NCI-H128 (cell line): ENCODE results near the gene ENTPD2.

Experiments used
- DNase-seq: peaks from one replicate; lab custom pipeline; 2025; ENCODE audit not compliant: unreplicated experiment; lab: John Stamatoyannopoulos, UW

The ENTPD2 gene

DNA sequence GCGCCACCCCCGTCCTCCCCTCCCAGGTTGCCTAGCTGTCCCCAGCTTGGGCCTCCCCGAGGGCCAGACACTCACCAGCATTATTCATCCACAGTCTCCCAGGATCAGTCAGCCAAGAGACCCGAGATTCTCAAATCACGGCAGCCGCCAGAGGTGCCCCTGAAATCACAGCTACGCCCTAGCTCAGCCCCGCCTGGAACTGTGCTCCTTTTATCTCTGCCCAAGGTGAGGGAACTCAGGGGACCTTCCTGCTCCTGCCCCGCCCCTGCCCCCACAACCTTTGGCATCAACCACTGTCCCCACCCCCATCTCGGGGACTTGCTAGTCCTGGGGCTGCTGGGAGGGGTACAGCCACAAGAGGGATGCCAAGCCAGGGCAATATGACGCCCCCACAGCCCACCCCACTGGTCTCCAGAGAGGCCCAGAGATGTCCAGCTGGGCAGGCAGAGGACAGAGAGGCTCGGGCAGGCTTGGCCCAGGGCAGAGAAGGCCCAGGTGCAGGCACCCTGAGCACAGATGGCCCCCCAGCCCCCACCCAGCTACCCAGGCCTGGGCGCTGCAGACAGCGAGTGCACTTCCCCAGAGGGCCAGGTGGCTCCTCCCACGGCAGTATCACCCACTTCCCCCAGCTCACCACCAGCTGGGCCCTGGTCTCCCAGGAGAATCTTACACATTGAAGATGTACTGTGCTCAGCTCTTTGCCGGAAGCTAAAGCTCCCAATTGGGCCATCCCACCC is 21.8 kb downstream of the ENTPD2 start, which contains the start of gene FUT7:
TSS of gene FUT7 (minus strand) at position 185 of the 737 bp plus-strand sequence. CDS start at position 88, 97 bp downstream.
- DNase-seq, result no peak

DNA sequence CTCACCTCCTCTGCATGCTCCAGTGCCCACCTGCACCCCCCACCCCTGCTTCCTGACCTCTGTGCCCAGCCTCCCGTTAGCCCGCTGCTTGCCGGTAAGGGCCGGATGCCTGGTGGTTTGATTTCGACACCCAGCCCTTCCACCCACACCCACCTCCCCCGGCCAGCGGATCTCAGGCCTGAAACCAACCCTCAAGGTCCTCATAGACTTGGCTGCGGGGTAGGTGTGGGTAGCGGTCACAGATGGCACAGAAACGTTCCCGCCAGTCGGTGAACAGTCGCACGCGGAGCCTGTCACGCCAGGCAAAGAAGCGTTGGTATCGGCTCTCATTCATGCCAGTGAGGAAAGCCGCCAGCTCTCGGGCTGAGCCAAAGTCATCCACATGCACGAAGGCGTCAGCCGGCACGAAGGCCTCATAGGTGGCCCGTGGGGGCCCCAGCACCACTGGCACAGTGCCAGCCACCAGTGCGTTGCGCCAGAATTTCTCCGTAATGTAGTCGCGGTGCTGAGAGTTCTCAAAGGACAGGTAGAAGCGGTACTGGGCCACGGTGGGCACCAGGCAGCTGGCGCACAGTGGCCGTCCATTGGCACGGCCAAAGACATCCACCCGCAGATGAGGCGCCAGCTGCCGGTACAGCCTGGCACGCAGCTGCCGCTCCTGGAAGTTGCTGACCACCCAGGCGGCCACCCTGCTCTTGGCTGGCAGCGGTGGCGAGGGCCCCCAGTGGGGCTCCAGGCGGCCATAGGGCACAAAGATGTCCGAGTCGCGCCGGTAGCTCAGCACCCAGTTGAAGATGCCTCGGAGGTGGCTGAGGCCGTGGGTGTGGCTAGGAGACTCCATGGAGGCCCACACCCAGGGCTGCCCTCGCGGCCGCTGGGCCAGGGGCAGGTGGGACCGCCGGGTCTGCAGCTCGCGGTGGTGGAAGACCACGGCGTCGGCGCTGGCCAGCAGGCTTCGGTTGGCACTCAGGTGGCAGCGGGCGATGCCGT is 23.0 kb downstream of the ENTPD2 start:
- DNase-seq, result no peak

DNA sequence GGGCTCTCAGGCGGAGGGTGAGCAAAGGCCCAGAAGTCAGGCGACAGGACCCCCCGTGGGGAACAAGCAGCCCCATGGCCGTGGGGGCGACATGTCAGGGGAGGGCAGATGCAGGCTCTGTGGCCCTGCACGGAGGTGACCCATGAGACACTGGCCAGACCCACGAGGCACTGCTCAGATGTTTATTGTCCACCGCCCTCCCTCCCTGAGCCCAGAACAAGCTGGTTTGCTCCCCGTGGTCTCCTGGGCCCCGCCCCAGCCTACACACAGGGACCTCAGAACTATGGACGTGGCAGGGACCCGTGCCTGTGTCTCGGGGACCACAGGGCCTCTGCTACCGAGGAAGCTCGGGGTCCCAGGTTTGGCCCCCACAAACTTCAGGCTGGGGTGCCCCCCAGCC is 23.9 kb downstream of the ENTPD2 start:
- DNase-seq, result no peak

DNA sequence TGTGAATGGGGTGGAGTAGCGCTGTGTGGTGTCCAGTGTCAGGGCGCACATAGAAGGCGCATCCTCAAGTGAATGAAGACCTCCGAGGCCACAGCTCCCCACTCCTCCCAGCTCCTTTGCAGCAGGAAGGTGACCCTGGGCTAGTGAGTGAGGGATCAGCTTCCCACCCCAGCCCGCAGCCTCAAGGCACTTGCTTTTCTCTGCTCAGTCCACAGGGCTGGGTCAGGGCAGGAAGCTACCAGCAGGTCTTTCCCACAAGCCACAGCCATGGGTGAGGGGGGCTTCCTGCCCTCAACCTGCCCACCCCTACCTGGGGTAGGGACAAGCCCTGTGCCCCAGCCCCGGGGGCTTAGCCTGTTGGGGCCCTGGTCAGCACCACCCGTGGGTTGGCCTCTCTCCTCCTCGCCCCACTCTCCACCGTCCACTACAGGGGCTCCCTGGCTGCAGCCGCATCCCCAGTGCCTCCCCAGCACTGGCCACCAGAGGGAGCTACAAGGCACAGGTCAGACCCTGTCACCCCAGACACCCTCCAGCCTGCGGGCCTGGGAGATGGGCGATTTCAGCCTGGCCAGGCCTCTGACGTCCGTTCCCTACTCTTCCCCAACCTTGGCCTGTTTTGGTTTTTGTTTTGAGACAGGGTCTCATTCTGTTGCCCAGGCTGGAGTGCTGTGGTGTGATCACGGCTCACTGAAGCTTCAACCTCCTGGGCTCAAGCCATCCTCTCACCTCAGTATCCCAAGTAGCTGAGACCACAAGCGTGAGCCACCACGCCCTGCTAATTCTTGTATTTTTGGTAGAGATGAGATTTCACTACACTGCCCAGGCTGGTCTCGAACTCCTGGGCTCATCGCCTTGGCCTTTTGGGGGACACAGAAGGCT is 24.6 kb downstream of the ENTPD2 start:
- DNase-seq, result no peak

DNA sequence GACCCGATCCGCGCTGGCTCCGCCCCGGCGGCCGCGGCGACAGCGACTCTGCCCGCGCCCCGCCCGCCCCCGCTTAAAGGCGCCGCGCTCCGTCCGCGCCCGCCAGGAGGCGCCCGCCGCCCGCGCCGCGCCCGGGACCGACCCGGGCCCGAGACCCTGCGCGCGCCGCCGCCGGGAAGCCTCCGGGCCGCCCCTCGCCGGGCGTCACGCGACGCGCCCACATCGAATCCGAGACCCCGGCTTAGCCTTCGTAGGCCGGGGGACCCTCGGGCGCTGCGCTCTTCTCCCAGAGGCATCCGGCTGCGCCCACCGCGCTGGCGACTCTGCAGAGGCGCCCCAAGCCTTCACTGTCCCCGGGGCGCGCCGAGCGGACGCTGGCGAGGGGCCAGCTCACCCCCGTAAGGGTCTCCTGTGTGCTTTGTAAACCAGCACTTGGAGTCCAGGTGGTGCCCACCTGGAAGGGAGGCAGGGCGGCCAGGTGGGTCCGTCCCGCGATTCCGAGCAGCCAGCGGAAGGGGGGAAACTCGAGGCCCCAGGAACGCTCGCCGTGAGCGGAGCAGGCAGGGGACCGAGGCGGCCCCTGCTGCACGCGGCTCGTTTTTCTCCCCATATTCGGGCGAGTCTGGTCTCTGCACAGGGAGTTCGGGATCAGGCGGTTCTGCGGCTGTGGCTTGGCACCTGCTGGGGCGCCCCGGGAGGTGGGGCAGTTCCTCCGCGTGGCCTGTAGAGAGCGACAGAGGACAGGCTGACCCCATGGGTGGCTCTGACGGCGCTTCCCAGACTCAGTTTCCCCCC is 25.4 kb downstream of the ENTPD2 start:
- peak; percentile 33 for DNase-seq

DNA sequence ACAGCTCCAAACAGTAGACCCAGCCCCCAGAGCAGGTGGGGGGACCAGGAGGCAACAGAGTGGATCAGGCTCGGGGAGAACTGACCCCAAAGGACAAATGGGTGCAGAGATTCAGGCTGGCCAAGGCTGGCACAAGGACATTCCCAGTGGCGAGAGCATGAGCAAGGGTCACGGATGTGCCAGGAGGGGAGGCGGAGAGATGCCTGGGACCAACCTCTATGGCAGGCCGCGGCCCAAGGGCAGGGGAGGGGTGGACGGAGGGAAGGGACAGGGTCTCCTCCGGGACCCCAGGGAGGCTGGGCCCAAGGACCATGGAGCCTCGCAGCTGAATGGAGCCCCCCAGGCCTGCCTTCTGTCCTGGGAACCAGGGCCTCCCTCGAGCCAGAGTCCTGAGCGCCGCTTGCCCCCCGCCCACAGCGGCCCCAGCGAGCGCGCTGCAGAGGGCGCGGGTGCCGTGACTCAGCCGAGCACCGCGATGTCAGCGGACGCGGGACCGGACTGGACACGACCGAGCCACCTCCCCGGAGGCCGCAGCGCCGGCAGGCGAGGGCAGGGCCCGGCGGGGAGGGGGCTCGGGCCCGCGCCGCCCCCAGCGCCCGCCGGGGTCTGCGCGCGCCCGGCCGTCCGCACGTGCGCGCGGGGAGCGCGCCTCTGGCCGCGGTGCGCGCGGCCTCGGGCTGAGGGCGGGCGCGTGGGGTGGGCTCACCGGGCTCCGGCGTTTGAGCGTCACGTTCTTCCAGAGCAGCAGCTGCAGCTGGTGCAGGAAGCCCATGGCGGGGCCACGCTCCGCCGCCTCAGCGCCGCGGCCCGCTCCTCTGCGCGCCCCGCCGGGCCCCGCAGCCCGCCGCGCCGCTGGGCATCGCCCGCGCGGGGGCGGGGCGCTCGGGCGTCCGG is 26.2 kb downstream of the ENTPD2 start, which contains the start of gene ABCA2:
TSS of gene ABCA2 (minus strand) at position 869 of the 894 bp plus-strand sequence. CDS start at position 772, 97 bp downstream.
- no peak for DNase-seq

DNA sequence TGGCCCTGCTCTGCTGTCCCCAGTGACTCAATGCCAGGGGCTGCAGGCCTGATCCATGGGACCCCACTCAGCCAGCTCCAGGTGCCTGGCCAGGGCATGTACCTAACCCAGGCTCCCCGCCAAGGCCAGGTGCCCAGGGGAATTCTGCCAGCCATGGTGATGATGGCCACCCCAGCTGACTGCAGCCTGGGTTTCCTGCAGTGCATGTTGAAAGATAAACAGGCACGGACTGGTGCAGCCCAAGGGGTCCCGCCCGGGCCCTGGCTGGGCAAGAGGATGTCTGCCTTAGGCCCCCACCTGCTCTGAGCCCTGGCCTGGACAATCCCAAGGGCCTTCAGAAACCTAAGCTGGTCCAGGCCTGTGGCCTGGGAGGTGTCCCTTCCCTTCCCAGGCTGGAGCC is 27.0 kb downstream of the ENTPD2 start:
- no peak for DNase-seq

DNA sequence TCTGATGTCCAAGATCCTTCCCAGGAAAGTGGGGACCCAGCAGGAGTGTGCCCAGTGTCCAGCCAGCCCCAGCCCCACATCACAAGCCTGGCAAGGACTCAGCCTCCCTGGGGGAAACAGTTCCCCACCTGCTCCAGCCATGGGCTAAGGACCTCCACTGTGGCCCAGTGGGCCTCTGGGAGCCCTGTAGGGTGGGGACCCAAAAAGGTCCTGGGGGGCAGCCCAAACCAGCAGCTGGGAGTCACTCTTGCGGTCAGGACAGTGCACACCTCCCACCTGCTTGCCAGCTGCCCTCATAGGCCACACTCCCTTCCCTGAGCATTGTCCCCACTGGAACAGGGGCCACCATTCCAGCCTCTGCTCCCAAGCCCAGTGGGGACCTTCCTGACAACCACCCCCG is 27.5 kb downstream of the ENTPD2 start:
- DNase-seq, result no peak

DNA sequence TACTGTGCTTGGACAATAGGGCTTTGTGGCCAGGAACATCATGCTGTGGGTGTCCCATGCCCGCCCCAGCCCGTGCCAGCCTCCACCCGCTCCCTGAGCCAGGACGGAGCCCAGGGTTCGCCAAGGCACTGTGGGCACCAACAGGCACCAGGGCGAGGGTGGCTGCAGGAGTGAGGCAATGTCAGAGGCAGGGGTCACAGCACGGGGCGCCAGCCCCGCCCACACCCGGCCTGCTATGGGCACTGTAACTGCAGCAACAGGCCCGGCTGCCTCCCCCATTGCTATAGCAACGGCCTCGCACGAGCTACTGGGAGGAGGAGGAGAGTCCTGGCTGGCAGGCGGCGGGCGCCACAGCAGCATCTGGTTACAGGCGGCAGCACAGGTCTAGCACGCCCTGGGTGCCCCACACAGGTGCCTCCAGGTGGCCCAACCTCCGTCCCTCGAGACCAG is 28.3 kb downstream of the ENTPD2 start:
- DNase-seq, result peak; percentile 86

DNA sequence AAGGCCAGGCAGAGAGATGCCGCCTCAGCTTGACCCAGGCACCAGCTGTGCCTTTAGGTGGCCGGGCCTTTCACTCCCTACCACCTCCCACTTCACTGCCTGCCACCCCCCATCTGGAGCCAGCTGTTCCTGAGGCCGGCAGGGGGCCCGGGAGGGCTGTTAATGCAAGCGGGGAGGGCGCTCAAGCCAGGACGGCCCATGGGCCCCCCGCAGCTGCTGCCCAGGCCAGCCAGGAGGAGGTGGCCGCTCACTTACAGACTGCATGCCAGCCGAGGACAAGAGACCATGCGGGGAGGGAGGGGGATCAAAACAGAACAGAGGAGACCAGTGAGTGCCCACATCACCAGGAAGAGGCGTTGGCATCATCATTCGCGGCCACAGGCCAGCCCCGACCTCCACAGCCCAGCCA is 30.3 kb downstream of the ENTPD2 start:
- no peak for DNase-seq

DNA sequence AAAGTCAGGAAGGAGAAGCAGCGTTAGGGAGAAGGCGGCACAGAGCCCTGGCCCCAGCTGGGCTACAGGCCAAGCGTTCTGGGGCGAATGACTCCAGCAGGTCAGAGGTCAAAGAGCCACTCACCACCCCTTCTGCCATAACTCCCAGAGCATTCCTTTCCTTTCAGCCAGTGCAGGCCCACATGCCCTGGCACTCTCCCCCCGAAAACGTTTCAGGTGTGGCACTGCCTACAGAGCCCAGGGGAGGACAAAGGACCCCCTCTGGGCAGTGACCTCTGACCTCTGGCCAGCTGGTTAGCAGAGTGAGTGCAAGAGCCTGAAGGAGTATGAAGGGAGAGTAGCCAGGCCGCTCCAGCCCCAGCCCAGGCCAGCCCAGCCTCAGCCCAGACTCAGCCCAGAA is 30.7 kb downstream of the ENTPD2 start:
- DNase-seq, result no peak

DNA sequence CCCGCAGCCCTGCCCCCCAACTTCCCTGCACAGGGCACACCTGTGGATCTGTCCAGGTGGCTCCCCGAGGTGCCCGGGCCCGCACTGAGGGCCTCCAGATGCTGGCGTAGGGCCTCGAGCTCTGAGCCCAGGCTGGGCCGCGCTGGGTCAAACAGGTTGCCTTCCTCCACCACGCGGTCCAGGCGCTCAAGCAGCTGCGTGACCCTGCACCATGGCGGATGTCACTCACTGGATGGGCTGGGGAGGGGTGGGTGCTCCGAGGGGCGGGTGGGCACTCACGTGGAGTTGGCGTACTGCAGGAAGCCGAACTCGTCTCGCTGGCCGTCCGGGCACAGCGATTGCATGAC is 31.2 kb downstream of the ENTPD2 start:
- DNase-seq, result no peak

DNA sequence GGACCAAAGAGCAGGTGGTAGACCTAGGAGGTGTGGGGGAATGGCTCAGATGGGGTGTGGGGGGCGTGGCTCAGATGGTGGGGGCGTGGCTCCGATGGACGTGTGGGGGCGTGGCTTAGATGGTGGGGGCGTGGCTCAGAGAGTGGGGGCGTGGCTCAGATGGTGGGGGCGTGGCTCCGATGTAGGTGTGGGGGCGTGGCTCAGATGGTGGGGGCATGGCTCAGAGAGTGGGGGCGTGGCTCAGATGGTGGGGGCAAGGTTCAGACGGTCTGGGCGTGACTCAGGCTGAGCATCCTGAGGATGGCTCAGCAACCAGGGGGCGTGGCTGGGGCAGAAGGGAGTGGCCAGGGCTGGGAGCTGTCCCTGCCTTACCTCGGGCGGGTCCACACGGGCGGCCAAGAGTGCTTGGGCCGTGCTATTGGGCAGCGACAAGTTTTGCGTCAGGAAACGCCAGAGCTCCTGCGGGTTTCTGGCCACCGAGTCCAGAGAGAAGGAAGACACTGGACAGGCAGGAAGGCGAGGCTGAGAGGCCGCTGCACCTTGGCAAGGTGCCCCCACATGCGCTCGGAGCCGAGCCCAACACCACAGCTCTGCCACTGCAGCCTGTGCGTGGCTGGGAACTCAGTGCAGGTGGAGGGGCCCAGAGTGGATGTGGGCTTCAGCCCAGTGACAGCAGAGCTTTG is 31.7 kb downstream of the ENTPD2 start:
- DNase-seq, result no peak

DNA sequence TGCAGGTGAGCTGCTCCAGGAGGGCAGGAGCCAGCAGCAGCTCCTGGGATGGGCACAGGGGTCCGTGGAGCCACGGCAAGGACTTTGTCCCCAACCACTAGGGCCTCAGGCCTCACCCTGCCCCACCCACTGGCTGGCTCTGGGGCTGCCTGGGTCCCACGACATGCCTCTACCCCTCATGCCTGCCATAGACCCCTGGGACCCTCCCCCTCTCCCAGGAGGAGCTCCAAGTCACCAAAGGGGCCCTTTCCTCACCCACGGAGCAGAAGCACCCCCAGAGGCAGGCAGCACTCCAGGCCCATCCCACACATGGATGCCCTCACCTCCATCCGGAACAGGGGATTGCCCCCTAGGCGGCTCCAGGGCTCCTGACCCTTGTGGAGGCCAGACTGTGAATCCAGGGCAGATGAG is 32.3 kb downstream of the ENTPD2 start:
- DNase-seq, result no peak

DNA sequence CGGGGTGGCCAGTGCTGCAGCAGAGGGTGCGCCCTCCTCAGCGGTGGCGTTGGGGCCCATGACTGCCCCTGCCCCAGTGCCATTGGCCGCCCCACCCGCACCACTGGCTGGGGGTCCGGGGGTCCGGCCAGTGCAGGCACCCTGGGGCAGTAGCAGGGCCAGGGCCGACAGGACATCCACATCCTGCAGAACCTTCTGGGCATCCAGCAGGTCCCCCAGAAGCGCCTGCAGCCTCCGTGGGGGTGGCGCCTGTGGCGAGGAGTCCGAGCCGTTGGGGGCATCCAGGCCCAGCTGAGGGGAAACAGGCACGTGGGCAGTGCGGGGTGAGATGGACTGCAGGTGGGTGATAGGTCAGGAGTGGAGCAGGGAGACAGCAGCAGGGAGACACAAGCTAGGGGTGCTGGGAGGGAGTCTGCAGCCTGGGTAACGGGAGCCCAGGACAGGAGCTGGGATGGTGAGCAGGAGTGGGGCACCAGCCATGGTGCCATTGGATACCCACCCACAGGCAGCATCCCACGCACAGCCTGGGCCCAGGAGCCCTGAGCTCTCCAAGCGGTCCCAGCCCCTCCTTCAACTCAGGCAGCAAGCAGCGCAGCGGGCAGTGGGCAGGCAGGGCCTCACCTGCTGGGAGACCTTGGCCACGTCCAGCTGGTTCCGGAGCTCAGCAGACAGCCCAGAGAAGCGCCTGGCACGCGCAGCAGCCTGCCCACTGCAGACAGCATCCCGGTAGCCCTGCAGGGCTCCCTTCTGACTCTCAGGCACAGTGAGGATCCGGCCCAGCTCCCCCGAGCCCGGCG is 32.9 kb downstream of the ENTPD2 start:
- no peak for DNase-seq

DNA sequence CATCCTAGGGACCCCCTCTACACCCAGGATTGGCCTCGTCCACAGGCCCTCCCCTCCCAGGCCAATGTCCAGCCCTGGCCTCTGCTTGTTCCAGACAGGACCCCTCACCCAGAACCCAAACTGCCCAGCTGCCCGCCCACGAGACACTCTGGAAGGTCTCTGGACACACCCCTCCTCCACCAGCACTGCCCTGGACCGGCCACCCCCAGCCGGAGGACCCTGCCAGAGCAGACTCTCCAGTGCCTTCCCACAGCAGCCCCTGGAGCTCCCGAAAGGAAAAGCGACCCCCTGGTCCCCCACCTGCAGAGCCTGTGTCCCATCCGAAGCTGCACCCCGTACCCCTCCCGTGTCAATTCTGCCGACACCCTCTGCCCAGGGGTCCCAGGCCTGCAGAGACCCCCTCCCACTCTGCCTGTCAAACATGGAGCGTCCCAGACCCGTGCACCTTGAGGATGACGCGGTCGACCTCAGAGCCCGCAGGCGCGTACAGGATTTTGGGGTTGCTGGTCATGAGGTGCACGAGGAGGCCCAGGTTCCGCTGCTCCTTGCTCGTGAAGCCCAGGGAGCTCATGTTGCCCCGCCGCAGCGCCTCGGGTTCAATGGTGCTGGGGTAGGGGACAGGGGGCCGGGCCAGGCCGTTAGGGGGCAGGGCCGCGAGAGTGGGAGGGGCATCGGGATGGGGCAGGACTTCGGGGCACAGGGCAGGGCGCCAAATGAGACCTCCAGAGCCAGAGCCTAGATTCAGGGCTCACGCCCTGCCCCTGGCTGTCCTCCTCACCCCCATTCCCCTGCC is 33.8 kb downstream of the ENTPD2 start:
- no peak for DNase-seq
